Smooth muscle cell (in vitro differentiated cells): ENCODE measurements around the gene CHD8. TPM values are rescaled to one million over a fixed set of nuclear protein-coding genes. Genes with fewer than 3 reads are reported as not detected.

ENCODE experiments used
- DNase-seq: peaks from one replicate; lab custom pipeline; 2025; ENCODE audit not compliant: unreplicated experiment; lab: John Stamatoyannopoulos, UW
- H2AFZ ChIP-seq: fragments of 200-600 bp; sonication (generic); 2 replicates; pipeline ENCODE4 v1.6.0; 2016; ENCODE audit warnings: antibody characterized with exemption, low read depth, mild to moderate bottlenecking
- H3F3A ChIP-seq: fragments of 200-600 bp; sonication (generic); 2 replicates; pipeline ENCODE4 v1.6.0; 2017; ENCODE audit warnings: antibody characterized with exemption, low read depth
- H3K27ac ChIP-seq: fragments of 200-600 bp; sonication (generic); 2 replicates; pipeline ENCODE4 v1.5.1; 2016; ENCODE audit warnings: low read depth, mild to moderate bottlenecking
- H3K27me3 ChIP-seq: fragments of 200-600 bp; sonication (generic); 2 replicates; pipeline ENCODE4 v1.6.1; 2016; ENCODE audit warnings: low read depth, mild to moderate bottlenecking
- H3K36me3 ChIP-seq: fragments of 200-600 bp; sonication (generic); 2 replicates; pipeline ENCODE4 v1.5.1; 2016; ENCODE audit warnings: low read depth
- H3K4me1 ChIP-seq: fragments of 200-600 bp; sonication (generic); 2 replicates; pipeline ENCODE4 v1.5.1; 2016; ENCODE audit warnings: low read depth
- H3K4me2 ChIP-seq: fragments of 200-600 bp; sonication (generic); 2 replicates; pipeline ENCODE4 v1.6.0; 2016; ENCODE audit warnings: mild to moderate bottlenecking
- H3K4me3 ChIP-seq: fragments of 200-600 bp; sonication (generic); 2 replicates; pipeline ENCODE4 v1.5.1; 2016; ENCODE audit warnings: mild to moderate bottlenecking
- H3K79me2 ChIP-seq: fragments of 200-600 bp; sonication (generic); 2 replicates; pipeline ENCODE4 v1.6.0; 2016; ENCODE audit warnings: low read depth, mild to moderate bottlenecking
- H3K9ac ChIP-seq: fragments of 200-600 bp; sonication (generic); 2 replicates; pipeline ENCODE4 v1.6.0; 2016; ENCODE audit warnings: low read depth
- H3K9me3 ChIP-seq: fragments of 200-600 bp; sonication (generic); replicated peaks from 2 replicates; pipeline ENCODE4 v1.5.1; 2016; ENCODE audit warnings: low read depth
- H4K20me1 ChIP-seq: fragments of 200-600 bp; sonication (generic); 2 replicates; pipeline ENCODE4 v1.6.0; 2016; ENCODE audit warnings: low read depth
- CTCF ChIP-seq: fragments of 200-600 bp; sonication (generic); IDR thresholded peaks from 2 replicates; pipeline ENCODE4 v1.5.1; 2017; ENCODE audit warnings: borderline replicate concordance, mild to moderate bottlenecking, antibody characterized with exemption; ENCODE audit not compliant: insufficient read depth, poor library complexity, severe bottlenecking
- WGBS: methylation state at CpG from one replicate; pipeline ENCODE4 v1.1.7; 2016; ENCODE audit warnings: low lambda C conversion rate; 5-methylcytosine and 5-hydroxymethylcytosine counted together
- polyA plus RNA-seq: library from polyadenylated mRNA; unstranded; fragments of >200 nt; fragmentation: Nextera tagmentation; extraction: Ambion mirVana; gene quantifications from 2 replicates; pipeline ENCODE4 v1.2.1, GENCODE V29; 2016
- total RNA-seq: library from RNA; depleted of rRNA; stranded (reverse); fragments of >200 nt; gene quantifications from 2 replicates; pipeline ENCODE4 v1.2.3, GENCODE V29; 2014

CHD8 gene
- total and polyA plus RNA-seq, 2 experiments from 2014 or later, result 25.0 to 52.9 TPM

- Histone ChIP-seq H3K27me3 (no peaks in the 10 kb centered on the region), H3K79me2 (no peaks in the 10 kb centered on the region), H3K9ac (no peak overlapping the region), H3K27ac (no peak overlapping the region), H2AFZ (no peak overlapping the region), H3K9me3 (no peaks in the 10 kb centered on the region), H4K20me1 (no peaks in the 10 kb centered on the region), H3K36me3 (peaks cover 58% of the 10 kb centered on the region), H3K4me2 (no peak overlapping the region), H3K4me3 (no peak overlapping the region), H3K4me1 (no peaks in the 10 kb centered on the region), H3F3A (no peaks in the 10 kb centered on the region)
- no peak for DNase-seq
- no peak for TF ChIP-seq CTCF
- 97% methylated on average over 5 of the region's 5 CpGs for WGBS
Measured at GRCh38 chr14:21399311-21399870, 56.5 kb downstream of the CHD8 start.

GRCh38 chr14:21398901-21399300, 57.0 kb downstream of the CHD8 start:
- no peaks in the 10 kb centered on the region for H3K79me2 ChIP-seq
- TF ChIP-seq CTCF, result no peak
- H3K4me1 ChIP-seq, result no peaks in the 10 kb centered on the region
- H4K20me1 ChIP-seq, result no peaks in the 10 kb centered on the region
- peaks cover 57% of the 10 kb centered on the region for H3K36me3 ChIP-seq
- no peaks in the 10 kb centered on the region for H3F3A ChIP-seq
- no peaks in the 10 kb centered on the region for H3K27me3 ChIP-seq
- 100% methylated on average over 4 of the region's 4 CpGs for WGBS
- no peak for DNase-seq
- no peak overlapping the region for H3K27ac ChIP-seq
- H3K9me3 ChIP-seq, result no peaks in the 10 kb centered on the region
- H2AFZ ChIP-seq, result no peak overlapping the region
- H3K4me2 ChIP-seq, result no peak overlapping the region
- no peak overlapping the region for H3K4me3 ChIP-seq
- H3K9ac ChIP-seq, result no peak overlapping the region

- Histone ChIP-seq H3K9ac (no peak overlapping the region), H2AFZ (no peak overlapping the region), H3K27me3 (no peaks in the 10 kb centered on the region), H3K4me2 (no peak overlapping the region), H3K4me1 (no peaks in the 10 kb centered on the region), H3K9me3 (no peaks in the 10 kb centered on the region), H3F3A (no peaks in the 10 kb centered on the region), H3K4me3 (no peak overlapping the region), H3K36me3 (peaks cover 57% of the 10 kb centered on the region), H3K27ac (no peak overlapping the region), H3K79me2 (no peaks in the 10 kb centered on the region), H4K20me1 (no peaks in the 10 kb centered on the region)
- peak; percentile 3 for TF ChIP-seq CTCF
- 0% methylated on average over 1 of the region's 1 CpG for WGBS
- no peak for DNase-seq
Measured at GRCh38 chr14:21395450-21395849, 60.5 kb downstream of the CHD8 start.
